Activated CD8-positive, alpha-beta memory T cell treated with anti-CD3 and anti-CD28 coated beads, Interleukin-2, amount 10 ng/mL, durations not matched to agents 7 days and 5 days (primary cell): ENCODE measurements around the gene STRA6. TPM values are rescaled to one million over a fixed set of nuclear protein-coding genes. Genes with fewer than 3 reads are reported as not detected.
"Not testable (repeated sequence)": the region's sequence is repeated elsewhere in the genome, so short reads cannot be mapped to it uniquely, and the experiment has no call there.

Source experiments
- ATAC-seq: fragments of 150-1000 bp; cut with Tn5 transposase; one replicate; pipeline ENCODE4 v1.10.0; 2021; ENCODE audit warnings: moderate library complexity
- CTCF ChIA-PET: fragments of 350-600 bp; sonication (Branson Sonifier 250); formaldehyde crosslinking; loops from one replicate; lab custom pipeline; 2021; ENCODE audit warnings: antibody characterized with exemption; lab: Charles Lee
- DNase-seq: peaks from one replicate; pipeline ENCODE4 v3.0.0-alpha.2; 2020
- H3K27ac Mint-ChIP-seq: one replicate; pipeline ENCODE4 v1.8.0; 2021; ENCODE audit warnings: mild to moderate bottlenecking, mixed read lengths
- H3K27me3 Mint-ChIP-seq: one replicate; pipeline ENCODE4 v1.8.0; 2021; ENCODE audit warnings: mixed read lengths
- H3K36me3 Mint-ChIP-seq: one replicate; pipeline ENCODE4 v1.8.0; 2021; ENCODE audit warnings: mild to moderate bottlenecking, mixed read lengths
- H3K4me1 Mint-ChIP-seq: one replicate; pipeline ENCODE4 v1.8.0; 2021; ENCODE audit warnings: mixed read lengths
- H3K4me3 Mint-ChIP-seq: one replicate; pipeline ENCODE4 v1.8.0; 2021; ENCODE audit warnings: mild to moderate bottlenecking, moderate library complexity, mixed read lengths
- H3K9me3 Mint-ChIP-seq: one replicate; pipeline ENCODE4 v1.8.0; 2022; ENCODE audit warnings: low read depth, mixed read lengths
- total RNA-seq, 2 experiments: library from RNA; stranded (reverse); gene quantifications; one replicate each; pipeline ENCODE4 v1.2.3, GENCODE V29; 2021

Gene STRA6
- total RNA-seq, 2 experiments from 2014 or later, result 1.3 TPM; not detected in 1

- H3K27me3 Mint-ChIP-seq, result peaks cover 29% of the 10 kb centered on the region
- DNase-seq (no peak), ATAC-seq (no peak)
- H3K36me3 Mint-ChIP-seq, result no peaks in the 10 kb centered on the region
- H3K9me3 Mint-ChIP-seq, result no peaks in the 10 kb centered on the region
- H3K4me3 Mint-ChIP-seq, result no peak overlapping the region
- peaks cover under 1% of the 10 kb centered on the region for H3K4me1 Mint-ChIP-seq
- CTCF ChIA-PET, result no interaction called here
- no peak overlapping the region for H3K27ac Mint-ChIP-seq
Observed at GRCh38 chr15:74165461-74165860, 37.1 kb downstream of the STRA6 start.

- CTCF ChIA-PET, result interaction anchor here (0.6 to 1.3 kb wide), 3 partner anchors 26 to 212 kb away, joined by 3 read pairs; no protein-coding TSS in a partner anchor
- H3K4me3 Mint-ChIP-seq, result not testable (repeated sequence)
Observed at GRCh38 chr15:74162195-74162536, 40.4 kb downstream of the STRA6 start.

GRCh38 chr15:74160390-74160789 is 42.2 kb downstream of the STRA6 start:
- ATAC-seq, H3K36me3 Mint-ChIP-seq, H3K4me3 Mint-ChIP-seq, H3K9me3 Mint-ChIP-seq, H3K27ac Mint-ChIP-seq, DNase-seq: not testable (repeated sequence)
- H3K27me3 Mint-ChIP-seq, result peaks cover 28% of the 10 kb centered on the region
- CTCF ChIA-PET, result interaction anchor here (1.0 to 1.5 kb wide), 3 partner anchors 130 to 162 kb away, joined by 3 to 6 read pairs (median 4); no protein-coding TSS in a partner anchor
- H3K4me1 Mint-ChIP-seq, result peaks cover 41% of the 10 kb centered on the region

More at GRCh38 chr15:74162195-74162536, 40.4 kb downstream of the STRA6 start:
- not testable (repeated sequence) for H3K27ac Mint-ChIP-seq, ATAC-seq, H3K36me3 Mint-ChIP-seq, H3K9me3 Mint-ChIP-seq, DNase-seq
- Mint-ChIP-seq H3K27me3 (peaks cover 26% of the 10 kb centered on the region), H3K4me1 (peaks cover 32% of the 10 kb centered on the region)

- ATAC-seq (no peak), DNase-seq (no peak)
- Mint-ChIP-seq H3K27me3 (peaks cover 26% of the 10 kb centered on the region), H3K4me3 (no peak overlapping the region), H3K36me3 (no peaks in the 10 kb centered on the region), H3K27ac (peak overlapping the region; percentile 79), H3K4me1 (peaks cover 41% of the 10 kb centered on the region), H3K9me3 (no peaks in the 10 kb centered on the region)
- CTCF ChIA-PET, result interaction anchor here (1.0 to 1.5 kb wide), 4 partner anchors 131 to 163 kb away, joined by 3 to 6 read pairs (median 4); no protein-coding TSS in a partner anchor
Observed at GRCh38 chr15:74159773-74160172, 42.8 kb downstream of the STRA6 start.

- peaks cover 41% of the 10 kb centered on the region for H3K4me1 Mint-ChIP-seq
- H3K27ac Mint-ChIP-seq, result peak overlapping the region; percentile 79
- CTCF ChIA-PET, result interaction anchor here (1.0 to 1.5 kb wide), 4 partner anchors 132 to 163 kb away, joined by 3 to 4 read pairs (median 3); no protein-coding TSS in a partner anchor
- DNase-seq, result peak; percentile 33
- H3K27me3 Mint-ChIP-seq, result peaks cover 29% of the 10 kb centered on the region
- H3K4me3 Mint-ChIP-seq, result no peak overlapping the region
- H3K36me3 Mint-ChIP-seq, result no peaks in the 10 kb centered on the region
- ATAC-seq, result peak; percentile 65
- H3K9me3 Mint-ChIP-seq, result no peaks in the 10 kb centered on the region
Observed at GRCh38 chr15:74158855-74159650, 43.5 kb downstream of the STRA6 start.

- DNase-seq (peak; percentile 23), ATAC-seq (no peak)
- Mint-ChIP-seq H3K9me3 (no peaks in the 10 kb centered on the region), H3K27ac (no peak overlapping the region), H3K27me3 (peaks cover 27% of the 10 kb centered on the region), H3K36me3 (no peaks in the 10 kb centered on the region), H3K4me3 (no peak overlapping the region), H3K4me1 (peaks cover 41% of the 10 kb centered on the region)
- CTCF ChIA-PET, result interaction anchor here (0.5 to 2.7 kb wide), 3 partner anchors 13 to 164 kb away, joined by 3 to 12 read pairs (median 4); no protein-coding TSS in a partner anchor
Observed at GRCh38 chr15:74157868-74158827, 44.4 kb downstream of the STRA6 start.

- Mint-ChIP-seq H3K4me3 (no peak overlapping the region), H3K9me3 (no peaks in the 10 kb centered on the region), H3K36me3 (no peaks in the 10 kb centered on the region), H3K27me3 (peaks cover 32% of the 10 kb centered on the region), H3K27ac (peak overlapping the region; percentile 37), H3K4me1 (peaks cover 41% of the 10 kb centered on the region)
- CTCF ChIA-PET, result interaction anchor here (1.3 to 2.7 kb wide), 3 partner anchors 10 to 166 kb away, joined by 4 to 12 read pairs (median 6); no protein-coding TSS in a partner anchor
- DNase-seq (peak; percentile 65), ATAC-seq (peak; percentile 87)
Observed at GRCh38 chr15:74156678-74157411, 45.7 kb downstream of the STRA6 start.

- CTCF ChIA-PET, result interaction anchor here (1.3 to 2.7 kb wide), 3 partner anchors 9 to 167 kb away, joined by 4 to 12 read pairs (median 6); no protein-coding TSS in a partner anchor
- Mint-ChIP-seq H3K36me3 (no peaks in the 10 kb centered on the region), H3K4me3 (no peak overlapping the region), H3K4me1 (peaks cover 41% of the 10 kb centered on the region), H3K27me3 (peaks cover 40% of the 10 kb centered on the region), H3K27ac (no peak overlapping the region), H3K9me3 (no peaks in the 10 kb centered on the region)
- no peak for ATAC-seq
- DNase-seq, result peak; percentile 21
Observed at GRCh38 chr15:74155766-74156417, 46.7 kb downstream of the STRA6 start.

- H3K4me1 Mint-ChIP-seq, result no peaks in the 10 kb centered on the region
- no peak overlapping the region for H3K4me3 Mint-ChIP-seq
- CTCF ChIA-PET, result interaction anchor here (1.0 to 1.7 kb wide), 2 partner anchors 10 to 57 kb away, joined by 3 to 4 read pairs; no protein-coding TSS in a partner anchor
- H3K27ac Mint-ChIP-seq, result no peak overlapping the region
- no peak for ATAC-seq
- H3K9me3 Mint-ChIP-seq, result no peaks in the 10 kb centered on the region
- DNase-seq, result no peak
- peaks cover 2% of the 10 kb centered on the region for H3K36me3 Mint-ChIP-seq
- H3K27me3 Mint-ChIP-seq, result peaks cover 62% of the 10 kb centered on the region
Observed at GRCh38 chr15:74147051-74147450, 55.5 kb downstream of the STRA6 start.

- Mint-ChIP-seq H3K9me3 (no peaks in the 10 kb centered on the region), H3K27ac (no peak overlapping the region), H3K4me1 (no peaks in the 10 kb centered on the region), H3K4me3 (no peak overlapping the region), H3K27me3 (peaks cover 59% of the 10 kb centered on the region), H3K36me3 (peaks cover 2% of the 10 kb centered on the region)
- CTCF ChIA-PET, result interaction anchor here (1.3 to 1.7 kb wide), 2 partner anchors 10 to 176 kb away, joined by 3 to 4 read pairs; no protein-coding TSS in a partner anchor
- DNase-seq, result no peak
- ATAC-seq, result no peak
Observed at GRCh38 chr15:74146277-74146800, 56.2 kb downstream of the STRA6 start.

GRCh38 chr15:74144153-74144775 is 58.3 kb downstream of the STRA6 start:
- Mint-ChIP-seq H3K27me3 (peaks cover 71% of the 10 kb centered on the region), H3K9me3 (no peaks in the 10 kb centered on the region), H3K27ac (no peak overlapping the region), H3K4me1 (peaks cover 6% of the 10 kb centered on the region), H3K36me3 (peaks cover 2% of the 10 kb centered on the region), H3K4me3 (no peak overlapping the region)
- DNase-seq (no peak), ATAC-seq (no peak)
- CTCF ChIA-PET, result interaction anchor here (0.9 to 1.1 kb wide), 3 partner anchors 24 to 178 kb away, joined by 3 to 6 read pairs (median 3); no protein-coding TSS in a partner anchor
